Omental fat pad (tissue), 4 donors: ENCODE results near the gene SDSL. TPM values are rescaled to one million over a fixed set of nuclear protein-coding genes. Genes with fewer than 3 reads are reported as not detected.

Source experiments
- ATAC-seq: fragments of 150-250 bp; one replicate; pipeline ENCODE4 v1.9.1; 2016; ENCODE audit warnings: mild to moderate bottlenecking, moderate library complexity; ENCODE audit not compliant: low FRiP score
- DNase-seq: peaks from one replicate; pipeline ENCODE4 v3.0.0-alpha.2; 2019; ENCODE audit warnings: low spot score
- total RNA-seq, 4 donors: library from RNA; depleted of rRNA; stranded (reverse); fragments of >200 nt; gene quantifications; one replicate each; pipeline ENCODE4 v1.1.0, GENCODE V29; 2016
- TF ChIP-seq, protein P1 (sequence below), 3 donors: fragments of 450-650 bp; IDR thresholded peaks; one replicate each; pipeline ENCODE4 v1.5.1; 2016 to 2017; ENCODE audit warnings: antibody characterized with exemption in 3 of 3, mild to moderate bottlenecking in 3 of 3, moderate library complexity in 2 of 3

SDSL gene, protein sequence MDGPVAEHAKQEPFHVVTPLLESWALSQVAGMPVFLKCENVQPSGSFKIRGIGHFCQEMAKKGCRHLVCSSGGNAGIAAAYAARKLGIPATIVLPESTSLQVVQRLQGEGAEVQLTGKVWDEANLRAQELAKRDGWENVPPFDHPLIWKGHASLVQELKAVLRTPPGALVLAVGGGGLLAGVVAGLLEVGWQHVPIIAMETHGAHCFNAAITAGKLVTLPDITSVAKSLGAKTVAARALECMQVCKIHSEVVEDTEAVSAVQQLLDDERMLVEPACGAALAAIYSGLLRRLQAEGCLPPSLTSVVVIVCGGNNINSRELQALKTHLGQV
- total RNA-seq: 1 to 10 TPM; 2.1 to 6.0 (median 4.1) TPM

DNA sequence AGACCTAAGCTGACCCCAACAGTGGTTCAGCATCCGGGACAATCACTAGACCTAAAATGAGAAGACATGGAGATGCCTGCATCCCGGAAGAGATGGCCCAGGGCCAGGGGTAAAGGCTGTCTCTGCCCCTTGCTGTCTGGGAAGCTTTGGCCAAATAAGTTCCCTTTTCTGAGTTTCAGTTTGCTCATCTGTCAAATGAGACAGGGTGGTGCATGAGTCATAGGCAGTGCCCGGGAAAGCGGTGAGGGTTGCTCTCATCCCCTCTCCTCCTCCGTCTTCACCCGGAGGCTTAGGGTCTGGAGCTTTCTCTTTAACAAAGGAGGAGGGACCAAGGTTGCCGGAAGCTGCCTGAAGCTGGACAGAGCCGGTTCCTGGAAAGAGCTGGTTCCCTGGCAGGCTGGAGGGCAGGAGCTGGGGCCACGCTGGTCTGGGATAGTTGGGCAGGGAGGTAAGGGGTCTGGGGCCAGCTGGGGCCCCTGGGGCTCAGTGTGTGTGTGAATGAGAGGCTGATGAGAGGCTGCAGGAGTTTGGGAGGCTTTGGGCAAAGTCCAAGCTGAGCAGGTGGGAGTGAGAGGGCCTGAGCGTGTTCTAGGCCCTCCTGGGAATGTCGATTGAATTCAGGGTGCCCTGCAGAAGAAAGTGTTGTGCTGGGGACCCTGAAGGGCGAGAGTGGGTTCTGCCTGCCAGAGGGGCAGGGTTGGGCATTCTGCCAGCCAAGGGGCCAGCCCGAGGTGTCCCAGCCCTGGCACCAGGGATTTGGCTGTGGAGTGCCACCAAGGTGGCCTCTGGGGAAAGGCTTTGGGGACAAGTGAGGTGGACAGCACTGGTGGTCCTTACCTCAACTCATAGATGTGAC is at the start of gene SDSL:
Gene SDSL (plus strand): TSS at position 351 of the 856 bp plus-strand sequence. CDS start 5,603 bp downstream, outside the sequence.
- peak; percentile 44 for DNase-seq
- ATAC-seq: peak; percentile 95
- TF ChIP-seq, protein P1, sequence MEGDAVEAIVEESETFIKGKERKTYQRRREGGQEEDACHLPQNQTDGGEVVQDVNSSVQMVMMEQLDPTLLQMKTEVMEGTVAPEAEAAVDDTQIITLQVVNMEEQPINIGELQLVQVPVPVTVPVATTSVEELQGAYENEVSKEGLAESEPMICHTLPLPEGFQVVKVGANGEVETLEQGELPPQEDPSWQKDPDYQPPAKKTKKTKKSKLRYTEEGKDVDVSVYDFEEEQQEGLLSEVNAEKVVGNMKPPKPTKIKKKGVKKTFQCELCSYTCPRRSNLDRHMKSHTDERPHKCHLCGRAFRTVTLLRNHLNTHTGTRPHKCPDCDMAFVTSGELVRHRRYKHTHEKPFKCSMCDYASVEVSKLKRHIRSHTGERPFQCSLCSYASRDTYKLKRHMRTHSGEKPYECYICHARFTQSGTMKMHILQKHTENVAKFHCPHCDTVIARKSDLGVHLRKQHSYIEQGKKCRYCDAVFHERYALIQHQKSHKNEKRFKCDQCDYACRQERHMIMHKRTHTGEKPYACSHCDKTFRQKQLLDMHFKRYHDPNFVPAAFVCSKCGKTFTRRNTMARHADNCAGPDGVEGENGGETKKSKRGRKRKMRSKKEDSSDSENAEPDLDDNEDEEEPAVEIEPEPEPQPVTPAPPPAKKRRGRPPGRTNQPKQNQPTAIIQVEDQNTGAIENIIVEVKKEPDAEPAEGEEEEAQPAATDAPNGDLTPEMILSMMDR (IDR thresholded peaks at IDR 0.05): no peak

DNA sequence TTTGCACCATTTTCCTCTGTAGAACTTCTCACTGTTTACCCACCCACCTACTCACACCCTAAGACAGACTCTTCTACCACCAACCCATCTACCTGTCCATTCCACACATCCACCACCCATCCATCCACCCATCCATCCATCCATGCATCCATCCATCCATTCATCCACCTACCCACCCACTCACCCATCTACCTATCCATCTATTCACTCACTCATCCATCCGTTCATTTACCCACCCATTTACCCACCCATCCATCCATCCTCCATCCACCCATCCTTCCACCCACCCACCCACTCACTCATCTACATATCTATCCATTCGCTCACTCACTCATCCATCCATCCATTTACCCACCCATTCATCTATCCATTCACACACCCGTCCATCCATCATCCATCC is 48.7 kb upstream of the SDSL start:
- DNase-seq (no peak), ATAC-seq (no peak)
- TF ChIP-seq, protein P1 (IDR thresholded peaks at IDR 0.05): no peak

DNA sequence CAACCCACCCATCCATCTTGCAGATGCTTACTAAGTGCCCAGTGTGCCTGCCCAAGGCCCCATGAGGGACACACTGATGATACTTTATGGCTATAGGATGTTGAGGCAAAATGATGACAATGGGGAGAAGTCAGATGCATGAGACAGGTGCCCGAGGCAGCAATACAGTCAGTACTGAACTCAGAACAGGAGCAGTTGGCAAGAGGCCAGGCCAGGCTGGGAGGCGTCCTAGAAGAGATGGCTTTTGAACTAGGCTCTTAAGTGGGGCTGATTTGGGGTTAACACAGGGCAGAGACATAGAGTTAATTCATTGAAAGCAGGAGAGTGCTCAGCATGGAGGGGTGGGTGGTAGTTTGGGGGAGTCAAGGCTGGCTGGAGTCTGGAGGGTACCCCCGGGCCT is 48.2 kb upstream of the SDSL start:
- no peak for DNase-seq
- TF ChIP-seq, protein P1 (IDR thresholded peaks at IDR 0.05): no peak
- no peak for ATAC-seq

DNA sequence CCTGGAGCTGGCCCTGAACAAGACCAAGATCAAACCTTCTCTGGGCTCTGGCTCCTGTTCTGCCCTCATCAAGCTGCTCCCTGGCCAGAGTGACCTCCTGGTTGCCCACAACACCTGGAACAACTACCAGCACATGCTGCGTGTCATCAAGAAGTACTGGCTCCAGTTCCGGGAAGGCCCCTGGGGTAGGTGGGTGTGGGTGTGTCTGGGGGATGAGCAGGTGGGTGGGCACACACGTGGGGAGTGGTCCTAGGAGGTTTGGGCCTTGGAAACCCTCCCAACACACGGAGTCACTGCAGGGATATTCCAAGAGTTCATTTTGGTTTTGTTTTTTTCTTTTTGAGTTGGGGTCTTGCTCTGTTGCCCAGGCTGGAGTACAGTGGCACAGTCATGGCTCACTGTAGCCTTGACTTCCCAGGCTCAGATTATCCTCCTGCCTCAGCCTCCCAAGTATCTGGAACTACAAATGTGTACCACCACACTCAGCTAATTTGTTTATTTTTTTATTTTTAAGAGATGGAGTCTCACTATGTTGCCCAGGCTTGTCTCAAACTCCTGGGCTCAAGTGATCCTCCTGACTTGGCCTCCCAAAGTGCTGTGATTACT is 47.3 kb upstream of the SDSL start:
- TF ChIP-seq, protein P1 (IDR thresholded peaks at IDR 0.05): no peak
- DNase-seq (no peak), ATAC-seq (no peak)

DNA sequence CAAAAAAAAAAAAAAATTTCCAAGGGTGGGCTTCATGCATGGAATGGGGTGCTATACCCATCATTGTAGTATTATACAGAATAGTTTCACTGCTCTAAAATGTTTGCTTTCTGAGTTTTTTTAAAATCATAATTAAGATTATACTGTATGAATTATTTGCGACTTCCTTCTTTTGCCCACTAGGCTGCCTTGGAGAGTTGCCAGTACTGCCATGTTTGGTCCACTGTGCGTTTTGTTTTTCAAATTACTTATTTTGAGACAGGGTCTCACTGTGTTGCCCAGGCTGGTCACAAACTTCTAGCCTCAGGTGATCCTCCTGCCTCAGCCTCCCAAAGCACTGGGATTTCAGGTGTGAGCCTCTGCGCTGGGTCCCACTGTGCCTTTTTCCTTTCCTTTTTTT is 43.9 kb upstream of the SDSL start:
- TF ChIP-seq, protein P1 (IDR thresholded peaks at IDR 0.05): no peak
- ATAC-seq (no peak), DNase-seq (no peak)

DNA sequence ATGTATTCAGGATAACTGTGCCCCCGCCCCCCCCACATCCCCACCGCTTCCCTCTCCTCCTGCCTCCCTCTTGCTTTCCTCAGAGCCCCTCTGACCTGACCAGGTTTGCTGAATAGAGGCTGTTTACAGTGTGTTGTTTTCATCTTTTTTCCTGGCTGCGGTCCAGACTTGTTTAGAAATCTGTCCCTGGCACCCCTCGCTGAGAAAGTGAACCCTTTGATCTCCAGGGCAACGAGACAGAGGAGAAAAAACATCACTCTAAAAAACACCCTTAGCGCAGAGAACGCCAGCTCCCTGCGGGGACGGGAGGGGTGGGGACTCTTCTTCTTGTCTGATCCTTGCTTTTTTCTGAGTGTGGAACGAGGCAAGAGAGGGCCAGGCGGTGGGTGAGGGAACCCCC is 41.0 kb upstream of the SDSL start:
- TF ChIP-seq, protein P1 (IDR thresholded peaks at IDR 0.05): no peak
- DNase-seq (no peak), ATAC-seq (no peak)
